Lung (tissue), 12 donors: Measurements from ENCODE around the gene ZNF583. TPM values are rescaled to one million over a fixed set of nuclear protein-coding genes. Genes with fewer than 3 reads are reported as not detected.

Experiments used
- ATAC-seq: fragments of 200-7000 bp; cut with Tn5 transposase; one replicate; pipeline ENCODE4 v1.9.1; 2020; ENCODE audit warnings: moderate number of reproducible peaks; ENCODE audit not compliant: insufficient read depth, low FRiP score
- DNase-seq, 3 donors: peaks; one replicate each; pipeline ENCODE4 v3.0.0-alpha.2; 2013 to 2017
- H3K27ac ChIP-seq, 2 donors: one replicate each; pipeline ENCODE4 v1.5.1; 2013; ENCODE audit warnings: mild to moderate bottlenecking in 2 of 2, moderate library complexity in 2 of 2, control low read depth in 1 of 2, inconsistent platforms in 1 of 2, low read depth in 1 of 2, low read length in 1 of 2
- H3K27me3 ChIP-seq, 3 donors: one replicate each; pipeline ENCODE4 v1.5.1; 2013; ENCODE audit warnings: low read length in 2 of 3; ENCODE audit not compliant: control insufficient read depth in 3 of 3, insufficient read depth in 3 of 3
- H3K36me3 ChIP-seq, 4 donors: one replicate each; pipeline ENCODE4 v1.5.1; 2013; ENCODE audit warnings: low read length in 4 of 4, mild to moderate bottlenecking in 1 of 4, moderate library complexity in 1 of 4; ENCODE audit not compliant: control insufficient read depth in 4 of 4, insufficient read depth in 4 of 4
- H3K4me1 ChIP-seq, 5 donors: one replicate each; pipeline ENCODE4 v1.5.1; 2013; ENCODE audit warnings: low read length in 5 of 5, mild to moderate bottlenecking in 2 of 5, moderate library complexity in 1 of 5; ENCODE audit not compliant: control insufficient read depth in 5 of 5, insufficient read depth in 5 of 5
- H3K4me3 ChIP-seq: one replicate; pipeline ENCODE4 v1.5.1; 2013; ENCODE audit warnings: mild to moderate bottlenecking, control low read depth, moderate library complexity
- H3K9ac ChIP-seq, 2 donors: one replicate each; pipeline ENCODE4 v1.5.1; 2013; ENCODE audit warnings: low read length in 2 of 2, control low read depth in 1 of 2; ENCODE audit not compliant: insufficient read depth in 1 of 2
- H3K9me3 ChIP-seq, 4 donors: one replicate each; pipeline ENCODE4 v1.5.1; 2013; ENCODE audit warnings: low read length in 3 of 4, mild to moderate bottlenecking in 1 of 4, moderate library complexity in 1 of 4; ENCODE audit not compliant: control insufficient read depth in 4 of 4, insufficient read depth in 3 of 4
- CTCF ChIP-seq: IDR thresholded peaks from 2 replicates; pipeline ENCODE4 v1.5.1; 2012; ENCODE audit warnings: mild to moderate bottlenecking; ENCODE audit errors: control extremely low read depth, extremely low read depth
- WGBS, 2 donors: extraction: QIAGEN DNeasy Blood & Tissue Kit; methylation state at CpG; one replicate each; pipeline ENCODE4 v1.1.7; 2013; 5-methylcytosine and 5-hydroxymethylcytosine counted together
- polyA plus RNA-seq, 2 donors: library from polyadenylated mRNA; stranded (reverse); fragments of 200-250 nt; gene quantifications; one replicate each; pipeline ENCODE4 v1.2.1, GENCODE V29; 2013
- total RNA-seq, 2 donors: library from RNA; depleted of rRNA in 1 of 2; stranded (reverse); fragments of >200 nt in 1 of 2; gene quantifications; one replicate each; pipeline ENCODE4 v1.2.1, GENCODE V29; 2014 to 2021
- donor health status: control.
- donor health status: control.
- donor health status: Bipolar disorder and iron deficiency.
- donor health status: healthy.
- donor health status: DM: yes; HTN: yes; CAD: no.

ZNF583 gene
- total and polyA plus RNA-seq, 4 donors = 1.3 to 9.1 (median 3.5) TPM

GRCh38 chr19:56403261-56403660 lies 871 bp upstream of the ZNF583 start:
- Histone ChIP-seq H3K9me3 (peaks cover 0 to 29% (median 19%) of the 10 kb centered on the region in 4 donors), H3K4me1 (peaks cover 0 to 14% (median 9%) of the 10 kb centered on the region in 5 donors), H3K36me3 (peaks cover 4 to 34% (median 21%) of the 10 kb centered on the region in 4 donors), H3K9ac (peak overlapping the region; percentile 66 to 76), H3K27ac (peak overlapping the region; percentile 35 to 80), H3K27me3 (no peaks in the 10 kb centered on the region), H3K4me3 (no peak overlapping the region)
- no peak for TF ChIP-seq CTCF
- ATAC-seq (no peak), DNase-seq (peak in 2 of 3 donors; percentile 21 to 32)
- 21 to 32% methylated on average over 9 of the region's 9 CpGs for WGBS, 2 donors

GRCh38 chr19:56404705-56405056 lies 549 bp downstream of the ZNF583 start:
- H3K4me3 ChIP-seq = peak overlapping the region; percentile 96

GRCh38 chr19:56405062-56405461 lies 930 bp downstream of the ZNF583 start:
- Histone ChIP-seq H3K36me3 (peaks cover 8 to 44% (median 31%) of the 10 kb centered on the region in 4 donors), H3K9me3 (peaks cover 10 to 32% (median 21%) of the 10 kb centered on the region in 4 donors), H3K27me3 (no peaks in the 10 kb centered on the region), H3K27ac (no peak overlapping the region), H3K4me1 (peaks cover 0 to 14% (median 9%) of the 10 kb centered on the region in 5 donors), H3K9ac (peak overlapping the region in 1 of 2 donors; percentile 94), H3K4me3 (peak overlapping the region; percentile 96)
- no peak for ATAC-seq
- WGBS, 2 donors = 92 to 95% methylated on average over 4 of the region's 4 CpGs
- DNase-seq = no peak
- no peak for TF ChIP-seq CTCF

More at GRCh38 chr19:56404705-56405056, 549 bp downstream of the ZNF583 start:
- H3K27ac ChIP-seq = peak overlapping the region in 1 of 2 donors; percentile 98
- H3K9ac ChIP-seq = peak overlapping the region; percentile 66 to 94
- WGBS, 2 donors = 56 to 70% methylated on average over 9 of the region's 9 CpGs
- TF ChIP-seq CTCF = no peak
- DNase-seq = no peak
- H3K36me3 ChIP-seq = peaks cover 8 to 41% (median 29%) of the 10 kb centered on the region in 4 donors
- H3K4me1 ChIP-seq = peaks cover 0 to 14% (median 9%) of the 10 kb centered on the region in 5 donors
- H3K9me3 ChIP-seq = peaks cover 10 to 32% (median 21%) of the 10 kb centered on the region in 4 donors
- no peak for ATAC-seq
- H3K27me3 ChIP-seq = no peaks in the 10 kb centered on the region
